RWPE1 (cell line): ENCODE measurements around the gene DCAF10.
"Not testable (repeated sequence)": the region's sequence is repeated elsewhere in the genome, so short reads cannot be mapped to it uniquely, and the experiment has no call there.

Experiments used
- CTCF ChIA-PET: fragments of 350-600 bp; sonication (Branson Sonifier 250); formaldehyde crosslinking; extraction: SDS; loops from one replicate; lab custom pipeline; 2021; lab: Yijun Ruan, JAX
- POLR2A ChIA-PET: fragments of 400-600 bp; formaldehyde crosslinking; extraction: SDS; loops from one replicate; lab custom pipeline; 2020; ENCODE audit warnings: antibody characterized with exemption; ENCODE audit not compliant: low non-redundant PET; lab: Yijun Ruan, JAX
- DNase-seq: peaks from one replicate; pipeline ENCODE4 v3.0.0; 2012; ENCODE audit warnings: low spot score
- H3K27ac ChIP-seq: fragments of 450-650 bp; 2 replicates; pipeline ENCODE4 v1.5.1; 2017
- CTCF ChIP-seq: fragments of 450-650 bp; conservative IDR thresholded peaks from 2 replicates; pipeline ENCODE4 v1.5.1; 2017; ENCODE audit warnings: low read depth, mild to moderate bottlenecking

Gene DCAF10

GRCh38 chr9:37811906-37812476, 11.4 kb downstream of the DCAF10 start:
- no peak overlapping the region for H3K27ac ChIP-seq
- no peak for TF ChIP-seq CTCF
- CTCF ChIA-PET: interaction anchor here (1.1 kb wide), 1 partner anchor 11 kb away, joined by 3 read pairs; the partner anchor contains the start of gene DCAF10
- POLR2A ChIA-PET: no interaction called here
- DNase-seq: no peak

- ChIA-PET POLR2A (no interaction called here), CTCF (no interaction called here)
- no peak overlapping the region for H3K27ac ChIP-seq
- no peak for TF ChIP-seq CTCF
- no peak for DNase-seq
Measured at GRCh38 chr9:37812773-37813379, 12.3 kb downstream of the DCAF10 start.

GRCh38 chr9:37818849-37819248, 18.3 kb downstream of the DCAF10 start:
- no peak overlapping the region for H3K27ac ChIP-seq
- DNase-seq: no peak
- ChIA-PET POLR2A (no interaction called here), CTCF (interaction anchor here (0.7 to 0.8 kb wide), 2 partner anchors 86 to 448 kb away, joined by 3 read pairs; no protein-coding TSS in a partner anchor)
- no peak for TF ChIP-seq CTCF

- H3K27ac ChIP-seq: no peak overlapping the region
- TF ChIP-seq CTCF: no peak
- POLR2A ChIA-PET: no interaction called here
- no peak for DNase-seq
- CTCF ChIA-PET: interaction anchor here (0.6 kb wide), 2 partner anchors 18 to 1004 kb away, joined by 3 to 5 read pairs; no protein-coding TSS in a partner anchor
Measured at GRCh38 chr9:37820142-37820541, 19.5 kb downstream of the DCAF10 start.

GRCh38 chr9:37825174-37825573, 24.6 kb downstream of the DCAF10 start:
- CTCF ChIA-PET, POLR2A ChIA-PET, DNase-seq, H3K27ac ChIP-seq: not testable (repeated sequence)

GRCh38 chr9:37827483-37828165, 27.0 kb downstream of the DCAF10 start:
- ChIA-PET POLR2A (no interaction called here), CTCF (no interaction called here)
- no peak overlapping the region for H3K27ac ChIP-seq
- no peak for DNase-seq
- no peak for TF ChIP-seq CTCF
